ENCODE results near the gene EVX2.

EVX2 gene

GRCh38 chr2:176063958-176064357 lies 19.8 kb downstream of the EVX2 start:
- Histone ChIP-seq H3K9me3 (ENCODE audit: low read length) (no peaks in the 10 kb centered on the region), H3F3A (ENCODE audit: insufficient read depth, low read length) (no peaks in the 10 kb centered on the region), H3K4me3 (ENCODE audit: low read depth, low read length, poor library complexity, severe bottlenecking) (no peak overlapping the region), H4K20me1 (ENCODE audit: insufficient read depth, low read length) (no peaks in the 10 kb centered on the region), H3K9ac (ENCODE audit: low read length) (no peak overlapping the region), H3K36me3 (ENCODE audit: insufficient read depth, low read length) (no peaks in the 10 kb centered on the region), H2AFZ (ENCODE audit: low read length) (no peak overlapping the region), H3K4me1 (ENCODE audit: insufficient read depth, low read length, severe bottlenecking) (no peaks in the 10 kb centered on the region), H3K79me2 (ENCODE audit: insufficient read depth, low read length) (no peaks in the 10 kb centered on the region), H3K4me2 (ENCODE audit: low read length) (no peak overlapping the region), H3K27me3 (ENCODE audit: insufficient read depth, low read length) (no peaks in the 10 kb centered on the region), H3K27ac (ENCODE audit: low read depth, low read length, poor library complexity, severe bottlenecking) (no peak overlapping the region), H3K9me2 (ENCODE audit: low read depth, low read length) (no peaks in the 10 kb centered on the region)
- TF ChIP-seq EZH2 (IDR thresholded peaks at IDR 0.05; ENCODE audit: borderline replicate concordance, low read length): no peak
- no peak for TF ChIP-seq CTCF (IDR thresholded peaks at IDR 0.05; ENCODE audit: low read length)

DNA sequence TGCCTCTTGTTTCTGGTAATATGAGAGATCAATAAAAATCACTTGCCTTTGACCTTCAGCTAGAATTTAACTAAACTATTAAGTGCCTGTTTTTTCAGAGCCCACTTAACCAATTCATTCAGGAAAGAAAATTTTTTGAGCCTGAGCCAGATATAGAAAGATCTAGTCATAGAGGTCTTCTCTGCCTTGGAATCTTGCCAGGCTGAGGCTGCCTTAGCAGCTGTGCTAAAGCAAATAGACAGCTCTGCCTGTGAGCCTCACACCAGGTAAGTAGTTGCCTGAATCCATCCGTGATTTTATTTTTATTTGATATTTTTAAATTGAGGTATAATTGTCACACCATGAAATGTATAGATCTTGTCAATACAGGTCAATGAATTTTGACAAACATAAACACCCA lies 27.4 kb downstream of the EVX2 start:
- Histone ChIP-seq H3K27me3 (ENCODE audit: insufficient read depth, low read length) (no peaks in the 10 kb centered on the region), H2AFZ (ENCODE audit: low read length) (no peak overlapping the region), H3K9ac (ENCODE audit: low read length) (no peak overlapping the region), H3K27ac (ENCODE audit: low read depth, low read length, poor library complexity, severe bottlenecking) (no peak overlapping the region), H3K4me2 (ENCODE audit: low read length) (no peak overlapping the region), H3K36me3 (ENCODE audit: insufficient read depth, low read length) (no peaks in the 10 kb centered on the region), H3K4me1 (ENCODE audit: insufficient read depth, low read length, severe bottlenecking) (no peaks in the 10 kb centered on the region), H3K4me3 (ENCODE audit: low read depth, low read length, poor library complexity, severe bottlenecking) (no peak overlapping the region), H4K20me1 (ENCODE audit: insufficient read depth, low read length) (no peaks in the 10 kb centered on the region), H3K9me3 (ENCODE audit: low read length) (no peaks in the 10 kb centered on the region), H3K9me2 (ENCODE audit: low read depth, low read length) (no peaks in the 10 kb centered on the region), H3K79me2 (ENCODE audit: insufficient read depth, low read length) (no peaks in the 10 kb centered on the region), H3F3A (ENCODE audit: insufficient read depth, low read length) (0 out of 2 replicates have a peak, but pooled peaks cover 4% of the 10 kb centered on the region)
- TF ChIP-seq CTCF (IDR thresholded peaks at IDR 0.05; ENCODE audit: low read length): no peak
- no peak for TF ChIP-seq EZH2 (IDR thresholded peaks at IDR 0.05; ENCODE audit: borderline replicate concordance, low read length)

DNA sequence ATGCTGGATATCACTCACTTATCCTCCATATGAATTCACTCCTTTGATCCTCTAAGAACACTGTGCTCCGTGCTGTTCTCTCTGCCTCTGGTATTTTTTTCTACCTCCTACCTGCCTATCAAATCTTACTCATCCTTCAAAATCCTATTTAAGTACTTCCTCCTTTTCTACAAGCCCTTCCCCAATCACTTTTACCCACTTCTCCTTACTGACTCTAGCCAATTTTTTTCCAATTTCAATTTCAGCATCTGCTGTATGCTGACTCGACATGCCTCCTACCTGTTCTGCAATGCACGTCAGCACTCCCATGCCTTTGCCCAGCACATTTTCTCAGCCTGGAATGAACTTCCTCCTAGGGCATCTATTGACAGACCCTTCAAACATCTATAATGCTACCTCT lies 44.4 kb downstream of the EVX2 start:
- Histone ChIP-seq H3K9me2 (ENCODE audit: low read depth, low read length) (no peaks in the 10 kb centered on the region), H3K27ac (ENCODE audit: low read depth, low read length, poor library complexity, severe bottlenecking) (no peak overlapping the region), H3K27me3 (ENCODE audit: insufficient read depth, low read length) (no peaks in the 10 kb centered on the region), H4K20me1 (ENCODE audit: insufficient read depth, low read length) (no peaks in the 10 kb centered on the region), H3K36me3 (ENCODE audit: insufficient read depth, low read length) (no peaks in the 10 kb centered on the region), H3K4me2 (ENCODE audit: low read length) (no peak overlapping the region), H3K4me3 (ENCODE audit: low read depth, low read length, poor library complexity, severe bottlenecking) (no peak overlapping the region), H3K9me3 (ENCODE audit: low read length) (no peaks in the 10 kb centered on the region), H3K79me2 (ENCODE audit: insufficient read depth, low read length) (no peaks in the 10 kb centered on the region), H2AFZ (ENCODE audit: low read length) (no peak overlapping the region), H3K4me1 (ENCODE audit: insufficient read depth, low read length, severe bottlenecking) (no peaks in the 10 kb centered on the region), H3F3A (ENCODE audit: insufficient read depth, low read length) (no peaks in the 10 kb centered on the region), H3K9ac (ENCODE audit: low read length) (no peak overlapping the region)
- TF ChIP-seq EZH2 (IDR thresholded peaks at IDR 0.05; ENCODE audit: borderline replicate concordance, low read length) (no peak), CTCF (IDR thresholded peaks at IDR 0.05; ENCODE audit: low read length) (no peak)

Data from OCI-LY1 (cell line).